Breast epithelium (tissue), 4 donors: ENCODE measurements around the gene CTNNA3. TPM values are rescaled to one million over a fixed set of nuclear protein-coding genes. Genes with fewer than 3 reads are reported as not detected.

Source experiments
- DNase-seq, 2 donors: peaks; one replicate each; pipeline ENCODE4 v3.0.0-alpha.2; 2019; ENCODE audit warnings: low spot score in 2 of 2
- H3K27ac ChIP-seq, 2 donors: fragments of 200-600 bp; sonication (generic) in 1 of 2; one replicate each; pipeline ENCODE4 v1.5.1; 2016 to 2019; ENCODE audit warnings: mild to moderate bottlenecking in 1 of 2
- H3K27me3 ChIP-seq, 2 donors: fragments of 200-600 bp; sonication (generic) in 1 of 2; one replicate each; pipeline versions ENCODE4 v1.5.1 to v1.6.0; 2017 to 2019; ENCODE audit warnings: control low read depth in 1 of 2, mild to moderate bottlenecking in 1 of 2
- H3K36me3 ChIP-seq: fragments of 200-600 bp; one replicate; pipeline ENCODE4 v1.5.1; 2019
- H3K4me1 ChIP-seq, 2 donors: fragments of 200-600 bp; sonication (generic); one replicate each; pipeline ENCODE4 v1.5.1; 2016 to 2019; ENCODE audit warnings: control low read depth in 1 of 2
- H3K4me3 ChIP-seq, 3 donors: fragments of 200-600 bp; sonication (generic); 1 replicate in 2 of 3; 2 replicates in 1 of 3; pipeline ENCODE4 v1.5.1; 2016 to 2019; ENCODE audit warnings: mild to moderate bottlenecking in 3 of 3, moderate library complexity in 2 of 3
- H3K9me3 ChIP-seq, 2 donors: fragments of 200-600 bp; sonication (generic) in 1 of 2; one replicate each; pipeline ENCODE4 v1.5.1; 2016 to 2019; ENCODE audit warnings: control low read depth in 1 of 2
- POLR2A ChIP-seq: fragments of 450-650 bp; IDR thresholded peaks from one replicate; pipeline ENCODE4 v1.6.1; 2016; ENCODE audit warnings: antibody characterized with exemption, mild to moderate bottlenecking, moderate library complexity
- POLR2AphosphoS5 ChIP-seq, 3 donors: sonication (generic); formaldehyde crosslinking; IDR thresholded peaks; one replicate each; pipeline ENCODE4 v1.6.1; 2017; ENCODE audit warnings: antibody characterized with exemption in 3 of 3
- intact Hi-C: fragments of 100-400 bp; cut with DNase I; formaldehyde crosslinking; loops from one replicate; pipeline ENCODE4 v1.15.1; 2023; ENCODE audit warnings: low total_unique reads
- total RNA-seq, 3 donors: library from RNA; depleted of rRNA; stranded (reverse); fragments of >200 nt; gene quantifications; one replicate each; pipeline ENCODE4 v1.1.0, GENCODE V29; 2016
- TF ChIP-seq, protein P1 (sequence below), 3 donors: fragments of 450-650 bp; IDR thresholded peaks; one replicate each; pipeline ENCODE4 v1.5.1; 2016 to 2017; ENCODE audit warnings: antibody characterized with exemption in 3 of 3, mild to moderate bottlenecking in 3 of 3, moderate library complexity in 3 of 3

CTNNA3 gene
- total RNA-seq, 3 donors from 2014 or later, result 0.33 to 1.1 (median 0.59) TPM

DNA sequence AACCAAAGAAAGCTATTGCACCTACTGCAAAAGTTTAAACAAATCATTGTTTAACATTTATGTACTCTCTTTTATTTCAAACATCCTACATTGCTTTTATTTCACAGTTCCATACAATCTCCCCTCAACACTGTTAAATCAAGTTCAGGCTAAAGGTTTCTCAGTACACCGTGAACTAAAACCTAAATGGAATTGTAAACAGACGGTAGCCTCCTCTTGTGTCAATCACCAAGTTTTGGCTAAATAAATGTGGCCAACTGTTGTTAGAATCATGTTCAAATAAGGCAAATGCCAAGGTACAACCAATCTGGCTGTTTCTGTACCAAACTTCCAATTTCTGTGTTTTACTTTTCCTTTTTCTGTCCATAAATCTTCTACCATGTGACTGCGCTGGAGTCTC lies 1493.9 kb downstream of the CTNNA3 start:
- Histone ChIP-seq H3K9me3 (no peaks in the 10 kb centered on the region), H3K27me3 (no peaks in the 10 kb centered on the region), H3K36me3 (no peaks in the 10 kb centered on the region), H3K4me1 (no peaks in the 10 kb centered on the region), H3K4me3 (no peak overlapping the region), H3K27ac (no peak overlapping the region)
- TF ChIP-seq POLR2A (no peak), POLR2AphosphoS5 (IDR thresholded peaks at IDR 0.05) (no peak)
- TF ChIP-seq, protein P1, sequence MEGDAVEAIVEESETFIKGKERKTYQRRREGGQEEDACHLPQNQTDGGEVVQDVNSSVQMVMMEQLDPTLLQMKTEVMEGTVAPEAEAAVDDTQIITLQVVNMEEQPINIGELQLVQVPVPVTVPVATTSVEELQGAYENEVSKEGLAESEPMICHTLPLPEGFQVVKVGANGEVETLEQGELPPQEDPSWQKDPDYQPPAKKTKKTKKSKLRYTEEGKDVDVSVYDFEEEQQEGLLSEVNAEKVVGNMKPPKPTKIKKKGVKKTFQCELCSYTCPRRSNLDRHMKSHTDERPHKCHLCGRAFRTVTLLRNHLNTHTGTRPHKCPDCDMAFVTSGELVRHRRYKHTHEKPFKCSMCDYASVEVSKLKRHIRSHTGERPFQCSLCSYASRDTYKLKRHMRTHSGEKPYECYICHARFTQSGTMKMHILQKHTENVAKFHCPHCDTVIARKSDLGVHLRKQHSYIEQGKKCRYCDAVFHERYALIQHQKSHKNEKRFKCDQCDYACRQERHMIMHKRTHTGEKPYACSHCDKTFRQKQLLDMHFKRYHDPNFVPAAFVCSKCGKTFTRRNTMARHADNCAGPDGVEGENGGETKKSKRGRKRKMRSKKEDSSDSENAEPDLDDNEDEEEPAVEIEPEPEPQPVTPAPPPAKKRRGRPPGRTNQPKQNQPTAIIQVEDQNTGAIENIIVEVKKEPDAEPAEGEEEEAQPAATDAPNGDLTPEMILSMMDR (IDR thresholded peaks at IDR 0.05), result no peak
- DNase-seq, result no peak
- intact Hi-C loops, result no loop called here

DNA sequence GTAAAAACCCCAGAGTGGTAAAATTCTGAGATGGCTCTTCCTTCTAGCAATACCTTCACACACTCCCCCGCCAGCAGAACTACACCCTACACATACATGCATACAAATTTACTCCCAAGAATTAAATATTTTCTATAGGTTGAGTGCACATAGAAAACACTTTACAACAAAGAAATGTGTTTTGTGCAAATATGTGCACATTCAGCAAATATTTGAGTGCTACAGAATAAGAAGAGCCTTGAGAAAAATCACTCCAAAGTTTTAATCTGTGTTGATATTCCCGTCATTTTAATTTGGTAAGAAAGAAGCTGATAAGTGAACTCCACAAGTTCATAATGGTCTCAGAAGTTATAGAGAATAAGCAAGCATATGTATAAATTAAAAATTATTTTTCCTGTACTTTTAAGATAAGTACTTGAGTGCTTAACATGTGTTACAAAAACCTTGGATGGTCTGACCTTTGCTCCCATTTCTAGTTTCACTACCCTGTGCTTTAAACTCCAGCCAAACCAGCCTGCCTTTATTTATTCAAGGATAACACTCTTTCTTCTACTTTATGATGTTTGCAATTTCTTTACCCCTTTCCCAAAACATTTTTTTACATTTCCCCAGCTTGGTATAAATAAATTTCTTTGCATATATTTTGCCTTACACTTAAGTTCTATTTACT lies 1503.7 kb downstream of the CTNNA3 start:
- Histone ChIP-seq H3K27me3 (no peaks in the 10 kb centered on the region), H3K9me3 (no peaks in the 10 kb centered on the region), H3K4me1 (no peaks in the 10 kb centered on the region), H3K36me3 (no peaks in the 10 kb centered on the region), H3K27ac (no peak overlapping the region), H3K4me3 (no peak overlapping the region)
- DNase-seq, result no peak
- intact Hi-C loops, result no loop called here
- TF ChIP-seq, protein P1 (IDR thresholded peaks at IDR 0.05), result no peak
- TF ChIP-seq POLR2A (no peak), POLR2AphosphoS5 (IDR thresholded peaks at IDR 0.05) (no peak)

DNA sequence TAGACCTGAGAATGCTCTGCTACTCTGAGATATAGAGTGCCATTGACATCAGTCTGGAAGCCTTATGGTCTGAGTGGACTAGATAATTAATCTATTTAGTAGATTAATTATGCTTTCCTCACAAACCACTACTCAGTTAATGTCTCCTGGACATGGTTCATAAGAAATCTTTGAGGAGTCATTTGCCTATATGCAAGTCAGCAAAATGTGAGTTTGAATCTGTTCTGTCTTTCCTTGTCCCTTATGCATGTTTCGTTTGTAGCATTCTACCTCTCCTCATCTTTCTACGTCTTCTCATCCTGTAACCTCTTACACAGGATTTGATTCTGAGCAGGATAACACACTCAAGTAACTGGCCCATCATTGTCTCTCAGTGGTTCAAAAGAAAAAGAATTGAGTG lies 1505.6 kb downstream of the CTNNA3 start:
- no peak for TF ChIP-seq POLR2AphosphoS5 (IDR thresholded peaks at IDR 0.05)
- TF ChIP-seq, protein P1 (IDR thresholded peaks at IDR 0.05), result no peak
- no peak for TF ChIP-seq POLR2A
- Histone ChIP-seq H3K27ac (no peak overlapping the region), H3K9me3 (no peaks in the 10 kb centered on the region), H3K4me1 (no peaks in the 10 kb centered on the region), H3K4me3 (no peak overlapping the region), H3K36me3 (no peaks in the 10 kb centered on the region), H3K27me3 (no peaks in the 10 kb centered on the region)
- intact Hi-C loops, result no loop called here
- no peak for DNase-seq

DNA sequence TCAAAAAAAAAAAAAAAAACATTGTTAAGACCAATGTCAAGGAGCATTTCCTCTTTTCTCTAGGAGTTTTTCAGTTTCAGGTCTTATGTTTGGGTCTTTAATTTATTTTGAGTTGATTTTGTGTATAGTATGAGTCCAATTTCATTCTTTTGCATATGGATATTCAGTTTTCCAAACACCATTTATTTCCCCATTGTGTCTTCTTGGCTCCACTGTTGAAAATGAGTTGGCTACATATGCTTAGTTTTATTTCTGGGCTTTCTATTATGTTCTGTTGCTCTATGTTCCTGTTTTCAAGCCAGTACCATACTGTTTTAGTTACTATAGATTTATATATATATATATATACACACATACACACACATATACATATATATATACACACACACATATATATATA lies 1506.7 kb downstream of the CTNNA3 start:
- Histone ChIP-seq H3K4me1 (no peaks in the 10 kb centered on the region), H3K36me3 (no peaks in the 10 kb centered on the region), H3K27me3 (no peaks in the 10 kb centered on the region), H3K9me3 (no peaks in the 10 kb centered on the region), H3K4me3 (no peak overlapping the region), H3K27ac (no peak overlapping the region)
- TF ChIP-seq POLR2AphosphoS5 (IDR thresholded peaks at IDR 0.05) (no peak), POLR2A (no peak)
- TF ChIP-seq, protein P1 (IDR thresholded peaks at IDR 0.05), result no peak
- DNase-seq, result no peak
- intact Hi-C loops, result no loop called here

DNA sequence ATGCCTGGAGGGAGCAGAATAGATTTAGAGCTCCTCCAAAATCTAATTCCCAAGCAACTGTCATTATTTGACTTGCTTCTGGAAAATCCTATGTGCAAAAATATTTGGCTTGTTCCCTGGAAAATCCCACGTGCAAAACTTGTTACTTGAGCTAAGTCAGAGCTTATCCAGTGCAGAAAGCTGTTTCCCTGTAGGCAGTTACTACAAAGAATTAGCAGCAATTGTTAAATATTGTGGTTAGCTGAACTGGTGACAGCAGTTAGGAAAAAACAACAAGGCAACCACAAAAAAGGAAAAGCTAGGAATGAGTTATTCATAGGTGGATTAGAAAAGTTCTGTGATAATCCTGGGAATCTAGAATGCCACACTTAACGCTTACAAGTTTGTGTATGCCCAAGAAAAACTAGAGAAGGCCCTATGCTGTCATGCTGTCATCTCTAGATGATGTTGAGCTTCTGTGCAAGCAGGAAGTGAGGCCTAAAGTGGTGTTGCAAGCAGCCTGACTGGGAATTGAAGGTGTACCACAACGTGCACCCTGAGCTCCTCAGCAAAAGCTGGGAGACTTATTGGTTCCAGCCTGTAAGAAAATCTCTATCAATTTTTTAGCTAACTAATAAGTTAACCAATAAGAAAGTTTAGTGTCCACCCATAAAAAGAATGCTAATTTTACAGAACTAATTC lies 1508.8 kb downstream of the CTNNA3 start:
- Histone ChIP-seq H3K9me3 (no peaks in the 10 kb centered on the region), H3K27me3 (no peaks in the 10 kb centered on the region), H3K27ac (no peak overlapping the region), H3K4me3 (no peak overlapping the region), H3K4me1 (no peaks in the 10 kb centered on the region), H3K36me3 (no peaks in the 10 kb centered on the region)
- TF ChIP-seq POLR2AphosphoS5 (IDR thresholded peaks at IDR 0.05) (no peak), POLR2A (no peak)
- TF ChIP-seq, protein P1 (IDR thresholded peaks at IDR 0.05), result no peak
- intact Hi-C loops, result no loop called here
- DNase-seq, result no peak
